GDM1 (cell line): ENCODE results near the gene PGAM5.
"Not testable (repeated sequence)": the region's sequence is repeated elsewhere in the genome, so short reads cannot be mapped to it uniquely, and the experiment has no call there.

Experiments
- DNase-seq: peaks from one replicate; lab custom pipeline; 2025; lab: John Stamatoyannopoulos, UW

Gene PGAM5

DNA sequence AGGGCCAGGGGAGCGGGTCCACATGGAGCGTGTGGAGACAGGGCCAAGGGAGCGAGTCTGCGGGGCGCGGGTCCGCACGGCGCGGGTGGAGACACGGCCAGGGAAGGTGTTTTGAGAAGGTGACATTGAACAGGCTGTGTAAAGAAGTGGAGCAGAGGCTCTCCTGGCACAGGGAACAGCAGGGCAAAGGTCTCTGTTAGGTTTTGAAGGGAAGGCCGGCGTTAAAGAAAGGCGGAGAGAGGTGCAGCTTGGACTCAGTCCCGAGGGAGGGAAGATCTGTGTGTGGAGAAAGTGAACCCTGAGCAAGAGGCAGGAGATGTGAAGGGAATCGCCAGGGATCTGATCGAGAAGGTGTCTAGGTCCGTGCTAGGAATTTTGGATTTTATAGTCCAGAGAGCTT lies 21.4 kb upstream of the PGAM5 start:
- no peak for DNase-seq

DNA sequence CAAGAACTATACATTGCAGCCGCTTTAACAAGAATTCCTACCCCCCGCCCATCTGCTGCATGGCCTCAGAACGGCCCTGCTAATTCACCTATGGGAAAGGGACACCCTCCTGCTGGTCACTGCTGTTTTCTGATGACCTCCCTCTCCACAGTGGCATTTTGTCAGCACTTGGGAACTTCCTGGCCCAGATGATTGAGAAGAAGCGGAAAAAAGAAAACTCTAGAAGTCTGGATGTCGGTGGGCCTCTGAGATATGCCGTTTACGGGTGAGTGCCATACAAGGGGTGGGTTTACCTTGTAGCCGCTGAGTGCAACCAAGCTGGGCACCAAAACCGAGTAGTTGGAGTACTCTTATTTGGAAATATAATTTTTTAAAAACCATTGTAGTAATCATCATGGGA lies 20.5 kb upstream of the PGAM5 start:
- DNase-seq = no peak

DNA sequence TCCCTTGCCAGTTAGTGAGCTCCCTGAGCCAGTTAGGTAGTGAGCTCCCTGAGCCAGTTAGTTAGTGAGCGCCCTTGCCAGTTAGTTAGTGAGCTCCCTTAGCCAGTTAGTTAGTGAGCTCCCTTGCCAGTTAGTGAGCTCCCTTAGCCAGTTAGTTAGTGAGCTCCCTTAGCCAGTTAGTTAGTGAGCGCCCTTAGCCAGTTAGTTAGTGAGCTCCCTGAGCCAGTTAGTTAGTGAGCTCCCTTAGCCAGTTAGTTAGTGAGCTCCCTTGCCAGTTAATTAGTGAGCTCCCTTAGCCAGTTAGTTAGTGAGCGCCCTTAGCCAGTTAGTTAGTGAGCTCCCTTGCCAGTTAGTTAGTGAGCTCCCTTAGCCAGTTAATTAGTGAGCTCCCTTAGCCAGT lies 18.6 kb upstream of the PGAM5 start:
- DNase-seq = not testable (repeated sequence)

DNA sequence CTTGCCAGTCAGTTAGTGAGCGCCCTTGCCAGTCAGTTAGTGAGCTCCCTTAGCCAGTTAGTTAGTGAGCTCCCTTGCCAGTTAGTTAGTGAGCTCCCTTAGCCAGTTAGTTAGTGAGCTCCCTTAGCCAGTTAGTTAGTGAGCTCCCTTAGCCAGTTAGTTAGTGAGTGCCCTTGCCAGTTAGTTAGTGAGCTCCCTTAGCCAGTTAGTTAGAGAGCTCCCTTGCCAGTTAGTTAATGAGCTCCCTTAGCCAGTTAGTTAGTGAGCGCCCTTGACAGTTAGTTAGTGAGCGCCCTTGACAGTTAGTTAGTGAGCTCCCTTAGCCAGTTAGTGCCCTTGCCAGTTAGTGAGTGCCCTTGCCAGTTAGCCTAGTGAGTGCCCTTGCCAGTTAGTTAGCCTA lies 15.8 kb upstream of the PGAM5 start:
- DNase-seq = not testable (repeated sequence)

DNA sequence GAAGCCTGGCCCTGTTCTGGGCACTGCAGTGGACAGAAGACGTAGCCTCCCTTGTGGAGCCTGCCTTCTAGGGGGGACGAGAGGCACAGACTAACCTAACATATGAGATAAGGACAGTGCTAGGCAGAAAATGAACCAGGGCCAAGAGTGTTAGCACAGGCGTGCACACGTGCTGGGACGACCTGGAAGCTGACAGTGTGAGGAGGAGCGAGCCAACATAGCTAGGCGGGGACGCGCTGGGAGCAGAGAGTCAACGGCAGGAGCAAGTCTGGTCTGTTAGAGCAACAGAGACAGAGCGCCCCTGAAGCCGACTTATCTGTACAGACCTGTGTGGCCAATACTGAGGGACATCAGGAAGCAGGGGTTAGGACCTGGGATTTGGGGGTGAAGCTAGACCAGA lies 15.2 kb upstream of the PGAM5 start:
- DNase-seq = no peak

DNA sequence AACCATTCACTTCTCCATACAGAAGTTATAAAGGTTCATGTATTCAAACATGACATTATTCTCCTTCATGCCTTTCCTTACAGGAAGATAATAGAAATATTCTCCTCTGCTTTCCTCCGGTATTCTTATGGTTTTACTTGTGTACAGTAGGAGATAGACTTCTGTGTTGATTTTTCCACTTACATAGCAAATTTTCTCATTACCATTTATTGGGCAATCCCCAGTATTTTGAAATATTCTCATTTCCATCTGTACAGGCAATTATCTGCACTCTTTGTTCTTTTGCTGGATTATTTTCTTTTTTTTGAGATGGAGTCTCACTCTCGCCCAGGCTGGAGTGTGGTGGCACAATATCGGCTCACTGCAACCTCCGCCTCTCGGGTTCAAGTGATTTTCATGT lies 12.3 kb upstream of the PGAM5 start:
- DNase-seq = no peak

DNA sequence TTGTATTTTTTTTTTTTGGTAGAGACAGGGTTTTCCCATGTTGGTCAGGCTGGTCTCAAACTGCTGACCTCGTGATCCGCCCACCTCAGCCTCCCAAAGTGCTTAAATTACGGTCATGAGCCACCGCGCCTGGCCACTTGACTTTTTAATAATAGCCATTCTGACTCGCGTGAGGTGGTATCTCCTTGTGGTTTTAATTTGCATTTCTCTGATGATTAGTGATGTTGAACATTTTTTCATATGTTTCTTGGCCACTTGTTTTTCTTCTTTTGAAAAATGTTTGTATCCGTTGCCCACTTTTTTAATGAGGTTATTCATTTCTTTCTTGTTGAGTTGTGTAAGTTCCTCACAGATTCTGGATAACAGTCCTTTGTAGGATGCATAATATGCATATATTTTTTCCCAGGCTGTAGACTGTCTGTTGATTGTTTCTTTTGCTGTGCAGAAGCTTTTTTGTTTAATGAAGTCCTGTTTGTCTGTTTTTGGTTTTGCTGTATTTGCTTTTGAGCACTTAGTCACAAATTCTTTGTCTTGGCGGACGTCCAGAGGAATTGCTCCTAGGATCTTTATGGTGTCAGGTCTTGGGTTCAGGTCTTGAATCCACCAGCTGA lies 10.3 kb upstream of the PGAM5 start:
- no peak for DNase-seq

DNA sequence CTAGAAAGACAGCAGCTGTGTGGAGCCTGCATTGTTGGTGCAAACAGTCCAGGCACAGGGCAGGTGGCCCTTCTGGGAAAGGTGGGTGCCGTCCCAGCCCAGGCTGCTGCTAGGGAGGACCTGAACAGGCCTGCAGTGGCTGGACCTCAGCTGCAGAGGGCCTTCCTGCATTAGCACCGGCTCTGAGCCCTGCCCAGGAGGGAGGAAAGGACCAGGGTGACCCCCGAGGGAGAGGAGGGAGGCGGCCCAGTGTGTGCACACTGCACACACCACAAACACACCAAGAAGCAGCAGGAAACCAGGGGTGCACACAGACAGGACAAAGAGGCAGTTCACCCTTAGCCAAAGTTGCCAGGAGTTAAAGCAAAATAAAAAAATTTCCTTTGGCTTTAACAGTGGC lies 8.0 kb upstream of the PGAM5 start:
- DNase-seq = no peak

DNA sequence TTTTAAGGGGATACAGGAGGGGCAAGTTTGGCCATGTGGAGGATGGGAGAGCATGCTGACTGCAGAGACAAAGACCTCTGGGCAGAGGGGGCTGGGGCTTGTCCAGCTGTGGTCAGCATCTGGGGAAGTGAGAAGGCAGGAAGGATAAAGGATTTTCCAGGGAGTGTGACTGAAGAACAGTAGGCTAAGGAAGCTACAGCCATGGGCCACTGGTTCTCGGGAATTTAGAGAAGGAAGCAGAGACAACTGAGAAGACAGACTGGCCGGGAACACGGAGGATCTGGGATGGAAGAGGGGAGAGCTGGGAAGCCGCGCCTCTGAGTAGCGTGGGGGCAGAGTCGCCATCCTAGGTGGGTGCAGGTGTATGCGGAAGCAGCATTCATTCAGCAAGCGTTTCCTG lies 7.0 kb upstream of the PGAM5 start:
- no peak for DNase-seq

DNA sequence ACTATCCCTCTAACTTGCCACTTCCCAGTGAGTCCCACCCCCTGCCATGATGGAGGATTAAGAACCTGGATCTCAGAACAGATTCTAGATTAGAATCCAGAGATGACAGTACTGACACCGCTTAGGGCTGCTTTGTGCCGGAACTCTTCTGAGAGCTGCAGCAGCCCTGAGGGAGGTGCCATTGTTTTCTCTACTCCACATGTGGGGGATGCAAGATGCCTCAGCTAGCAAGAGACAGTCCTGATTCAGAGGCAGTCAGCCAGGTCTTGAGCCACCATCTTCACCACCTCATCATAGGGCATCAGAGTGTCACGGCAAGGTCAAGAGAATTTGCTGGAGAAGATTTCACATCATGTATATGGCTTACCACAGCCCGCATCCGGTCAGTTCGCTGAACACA lies 3.4 kb upstream of the PGAM5 start:
- DNase-seq = no peak

DNA sequence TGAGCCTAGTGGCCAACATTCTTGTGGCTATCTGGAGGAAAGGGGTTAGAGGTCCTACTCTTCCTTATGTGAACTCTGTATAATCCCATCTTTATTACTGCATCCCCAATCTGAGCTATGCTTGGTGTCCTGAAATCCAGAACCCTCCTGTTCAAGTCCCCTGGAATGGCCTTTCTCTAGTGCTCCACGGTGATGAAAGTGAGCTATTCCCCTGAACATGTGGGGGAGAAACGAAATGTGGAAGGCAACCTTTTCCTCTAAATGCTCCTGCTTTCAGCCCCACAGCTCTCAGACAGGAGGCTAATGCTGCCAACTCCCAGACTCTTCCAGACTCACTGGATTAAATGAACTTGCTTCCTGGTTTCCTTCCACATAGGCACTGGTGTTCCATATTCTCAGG lies 2.5 kb upstream of the PGAM5 start:
- DNase-seq = no peak

DNA sequence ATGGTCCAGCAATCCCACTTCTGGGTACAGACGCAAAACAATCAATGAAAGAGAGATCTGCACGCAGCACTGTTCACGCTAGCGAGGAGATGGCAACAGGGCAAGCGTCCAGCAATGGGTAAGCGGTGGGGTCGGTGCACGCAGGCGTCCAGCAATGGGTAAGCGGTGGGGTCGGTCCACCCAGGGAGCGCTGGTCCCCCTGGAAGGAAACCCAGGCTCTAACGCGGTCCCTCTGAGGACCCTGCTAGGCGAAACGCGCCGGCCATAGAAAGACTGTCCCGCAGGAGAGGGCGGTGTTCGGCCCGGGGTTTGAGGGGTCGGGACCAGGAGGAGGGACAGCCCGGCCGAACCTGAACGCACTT lies 618 bp upstream of the PGAM5 start:
- no peak for DNase-seq

DNA sequence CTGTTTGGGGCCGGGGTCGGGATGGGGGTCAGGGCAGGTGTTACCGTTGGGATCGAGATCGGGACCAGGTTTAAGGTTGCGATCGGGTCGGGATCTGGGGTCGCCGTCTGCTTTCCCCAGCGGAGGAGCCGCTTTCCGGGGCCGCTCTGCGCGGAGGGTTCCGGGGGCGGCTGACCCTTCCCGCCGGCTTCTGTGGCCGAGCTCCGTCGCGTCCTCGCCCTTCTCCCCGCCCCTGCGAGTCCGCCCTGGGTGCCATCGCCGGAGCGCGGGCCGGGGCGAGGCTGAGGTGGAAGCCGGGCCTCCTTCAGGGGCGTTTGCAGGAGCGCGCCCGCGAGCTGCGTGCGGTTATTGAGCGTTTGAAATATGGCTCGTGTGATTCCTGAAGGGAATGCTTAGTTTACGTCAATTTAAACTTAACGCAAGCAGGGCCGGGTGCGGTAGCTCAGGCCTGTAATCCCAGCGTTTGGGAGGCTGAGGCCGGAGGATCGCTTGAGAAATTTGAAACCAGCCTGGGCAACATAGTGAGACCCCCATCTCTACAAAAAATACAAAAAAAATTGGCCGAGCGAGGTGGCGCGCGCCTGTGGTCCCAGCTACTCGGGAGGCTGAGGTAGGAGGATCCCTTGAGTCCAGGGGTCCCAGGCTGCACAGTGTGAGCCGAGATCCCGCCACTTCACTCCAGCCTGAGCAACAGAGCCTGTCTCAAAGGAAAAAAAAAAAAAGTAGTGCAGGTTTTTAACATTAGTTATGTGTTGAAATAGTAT lies 620 bp downstream of the PGAM5 start:
- DNase-seq = no peak

DNA sequence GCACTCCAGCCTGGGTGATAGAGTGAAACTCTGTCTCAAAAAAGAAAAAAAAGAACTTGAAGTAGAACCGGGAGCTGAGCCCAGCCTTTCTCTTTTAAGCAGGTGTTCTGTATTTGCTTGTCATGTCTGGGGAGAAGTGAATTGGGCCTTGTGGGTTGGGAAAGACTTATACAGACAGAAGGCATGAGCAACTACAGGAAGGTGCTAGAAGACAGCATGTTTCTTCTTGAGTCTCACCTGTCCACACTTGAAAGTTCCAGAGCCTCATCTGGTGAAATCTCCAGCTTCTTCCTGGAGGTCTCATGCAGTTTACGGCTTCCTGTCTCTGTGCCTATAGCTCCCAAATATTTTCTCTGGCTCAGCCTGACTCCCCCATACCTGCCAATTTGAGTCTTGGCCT lies 2.5 kb downstream of the PGAM5 start:
- no peak for DNase-seq

DNA sequence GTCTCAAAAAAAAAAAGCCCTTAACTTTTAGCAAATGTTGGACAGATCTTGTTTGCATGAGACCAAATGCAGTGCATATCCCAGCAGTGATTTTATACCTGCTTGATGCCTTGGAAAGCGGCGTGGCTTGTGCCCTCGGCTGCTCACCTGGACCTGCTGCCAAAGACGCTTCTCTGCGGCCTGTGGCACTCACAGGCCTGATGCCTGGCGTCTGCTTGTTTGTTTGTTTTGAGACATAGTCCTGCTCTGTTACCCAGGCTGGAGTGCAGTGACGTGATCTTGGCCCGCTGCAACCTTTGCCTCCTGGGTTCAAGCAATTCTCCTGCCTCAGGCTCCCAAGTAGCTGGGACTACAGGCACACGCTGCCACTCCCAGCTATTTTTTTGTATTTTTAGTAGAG lies 5.2 kb downstream of the PGAM5 start:
- DNase-seq = no peak

DNA sequence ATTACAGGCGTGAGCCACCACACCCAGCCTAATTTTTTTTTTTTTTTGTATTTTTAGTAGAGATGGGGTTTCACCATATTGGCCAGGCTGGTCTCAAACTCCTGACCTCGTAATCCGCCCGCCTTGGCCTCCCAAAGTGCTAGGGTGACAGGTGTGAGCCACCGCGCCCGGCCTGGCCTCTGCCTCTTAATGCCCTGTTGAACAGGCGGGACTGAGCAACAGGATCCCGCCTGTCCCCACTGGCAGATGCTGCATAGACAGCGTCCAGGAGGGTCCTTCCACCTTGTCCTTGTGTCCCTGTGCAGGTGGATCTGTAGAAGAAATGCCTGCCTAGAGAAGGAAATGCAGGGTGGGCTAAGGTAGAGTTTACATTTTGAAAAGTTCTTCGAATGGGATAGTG lies 5.7 kb downstream of the PGAM5 start:
- no peak for DNase-seq

DNA sequence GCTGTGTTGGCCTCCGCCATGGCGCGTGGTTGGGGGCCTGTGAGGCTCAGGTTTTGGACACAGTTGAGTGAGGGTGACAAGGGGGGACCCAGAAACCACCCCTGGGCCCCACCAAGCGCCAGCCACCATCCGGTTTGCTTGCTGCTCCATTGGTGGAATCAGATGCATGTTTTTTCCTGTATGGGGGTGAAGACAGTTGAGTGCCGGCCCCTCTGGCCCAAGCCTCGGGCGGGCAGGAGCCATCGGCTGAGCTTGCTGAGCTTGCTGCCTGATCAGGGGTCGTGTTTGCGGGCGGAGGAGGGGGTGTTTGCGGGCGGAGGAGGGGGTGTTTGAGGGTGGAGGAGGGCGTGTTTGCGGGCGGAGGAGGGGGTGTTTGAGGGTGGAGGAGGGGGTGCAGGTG lies 6.4 kb downstream of the PGAM5 start:
- no peak for DNase-seq

DNA sequence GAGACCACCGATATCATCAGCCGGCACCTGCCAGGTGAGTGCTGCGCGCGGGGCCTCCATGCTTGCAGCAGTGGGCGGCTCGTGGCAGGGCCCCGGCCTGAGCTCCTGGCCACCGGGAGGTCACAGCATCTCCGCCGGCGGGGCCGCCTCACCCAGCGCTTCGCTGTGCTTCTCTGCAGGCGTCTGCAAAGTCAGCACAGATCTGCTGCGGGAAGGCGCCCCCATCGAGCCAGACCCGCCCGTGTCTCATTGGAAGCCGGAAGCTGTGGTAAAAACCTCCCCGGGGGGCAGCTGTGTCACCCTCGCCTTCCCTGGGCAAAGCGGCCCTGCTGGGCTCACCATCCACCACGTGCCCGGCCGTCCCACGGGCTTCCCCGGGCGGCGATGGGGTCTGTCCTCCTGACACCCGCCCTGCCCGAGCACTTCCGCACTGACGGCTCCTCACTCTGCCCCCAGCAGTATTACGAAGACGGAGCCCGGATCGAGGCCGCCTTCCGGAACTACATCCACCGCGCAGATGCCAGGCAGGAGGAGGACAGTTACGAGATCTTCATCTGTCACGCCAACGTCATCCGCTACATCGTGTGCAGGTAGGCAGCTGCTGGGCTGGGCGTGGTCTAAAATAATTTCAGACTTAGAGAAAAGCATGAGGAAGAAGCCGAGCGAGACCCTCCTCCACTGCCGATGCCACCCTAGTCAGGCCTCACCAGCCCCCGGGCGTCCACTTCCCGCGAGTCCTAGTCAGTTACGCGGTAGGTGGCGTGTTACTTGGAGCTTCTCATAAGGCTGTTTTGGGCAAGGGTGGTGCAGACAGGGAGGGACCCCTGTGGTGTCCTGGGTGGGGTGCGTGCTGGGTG lies 7.1 kb downstream of the PGAM5 start:
- no peak for DNase-seq

DNA sequence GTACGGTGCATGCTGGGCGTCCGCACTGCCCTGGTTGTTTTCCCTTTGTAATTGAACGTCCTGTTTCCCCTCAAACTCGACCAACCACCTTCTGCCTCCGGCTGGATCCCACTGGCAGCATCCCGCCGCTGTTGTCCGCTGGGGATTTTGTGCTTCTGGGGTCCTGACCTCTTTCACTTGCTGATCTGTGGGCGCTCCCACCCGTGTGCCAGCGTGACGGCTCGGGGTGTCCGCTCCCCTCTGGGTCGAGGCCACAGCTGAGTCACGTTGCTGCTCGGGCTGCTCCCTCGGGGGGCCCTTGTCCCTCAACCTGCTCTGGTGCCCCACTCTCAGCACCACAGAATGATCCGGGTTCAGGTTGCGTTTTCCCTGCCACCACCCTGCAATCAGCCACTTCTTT lies 8.0 kb downstream of the PGAM5 start:
- DNase-seq = no peak

DNA sequence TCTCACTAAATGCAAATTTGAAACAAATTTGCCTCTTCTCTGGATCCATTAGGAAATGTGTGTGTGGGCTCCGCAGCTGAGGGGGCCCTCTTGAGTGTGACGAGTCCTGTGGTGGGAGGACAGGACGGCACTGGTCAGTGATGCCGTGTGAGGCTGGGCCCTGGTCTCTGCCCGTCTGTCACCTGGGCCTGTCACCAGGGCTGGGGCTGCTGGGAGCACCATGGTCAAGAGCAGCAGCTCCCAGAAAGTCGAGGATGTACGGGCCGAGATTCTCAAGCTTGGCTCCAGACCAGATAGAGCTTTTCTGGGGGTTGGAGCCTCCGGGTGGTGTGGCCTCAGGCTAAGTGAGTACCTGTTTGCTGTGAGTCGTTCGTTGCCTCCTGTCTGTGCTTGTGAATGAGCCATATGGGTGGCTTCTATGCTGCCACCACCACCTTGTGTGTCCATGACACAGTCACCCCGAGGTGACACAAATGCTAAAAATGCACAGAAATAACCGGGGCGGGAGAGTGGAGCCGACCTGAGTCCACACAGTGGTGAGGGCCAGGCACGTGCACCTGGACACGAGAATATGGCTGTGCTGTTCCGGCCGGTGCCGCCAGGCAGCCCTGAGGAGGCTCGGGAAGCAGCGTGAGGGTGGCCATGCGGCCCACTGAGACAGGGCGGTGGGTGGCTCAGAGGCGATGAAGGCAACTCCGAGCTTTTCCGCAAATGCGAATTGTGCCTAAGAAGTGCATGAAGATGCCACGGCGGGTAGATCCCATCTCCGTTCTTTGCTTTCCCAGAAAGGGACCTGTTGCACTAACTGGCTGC lies 8.7 kb downstream of the PGAM5 start:
- no peak for DNase-seq

DNA sequence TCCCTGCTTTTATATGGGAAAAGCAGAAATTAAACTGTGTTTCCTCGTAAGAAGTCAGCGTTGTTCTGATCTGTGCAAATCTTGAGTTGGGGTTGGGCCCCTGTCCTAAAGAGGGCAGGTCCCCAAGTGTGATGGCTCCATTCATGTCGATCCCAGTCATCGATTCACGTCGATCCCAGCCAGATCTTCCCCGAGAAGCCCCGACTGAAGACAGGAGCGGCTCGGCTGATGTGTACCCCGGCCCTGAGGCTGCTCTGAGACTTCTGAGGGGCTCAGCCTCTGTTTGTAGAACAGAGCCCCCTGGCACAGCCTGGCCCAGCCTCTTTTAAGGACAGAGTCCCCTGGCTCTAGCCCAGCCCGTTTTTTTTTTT lies 9.3 kb downstream of the PGAM5 start:
- no peak for DNase-seq

DNA sequence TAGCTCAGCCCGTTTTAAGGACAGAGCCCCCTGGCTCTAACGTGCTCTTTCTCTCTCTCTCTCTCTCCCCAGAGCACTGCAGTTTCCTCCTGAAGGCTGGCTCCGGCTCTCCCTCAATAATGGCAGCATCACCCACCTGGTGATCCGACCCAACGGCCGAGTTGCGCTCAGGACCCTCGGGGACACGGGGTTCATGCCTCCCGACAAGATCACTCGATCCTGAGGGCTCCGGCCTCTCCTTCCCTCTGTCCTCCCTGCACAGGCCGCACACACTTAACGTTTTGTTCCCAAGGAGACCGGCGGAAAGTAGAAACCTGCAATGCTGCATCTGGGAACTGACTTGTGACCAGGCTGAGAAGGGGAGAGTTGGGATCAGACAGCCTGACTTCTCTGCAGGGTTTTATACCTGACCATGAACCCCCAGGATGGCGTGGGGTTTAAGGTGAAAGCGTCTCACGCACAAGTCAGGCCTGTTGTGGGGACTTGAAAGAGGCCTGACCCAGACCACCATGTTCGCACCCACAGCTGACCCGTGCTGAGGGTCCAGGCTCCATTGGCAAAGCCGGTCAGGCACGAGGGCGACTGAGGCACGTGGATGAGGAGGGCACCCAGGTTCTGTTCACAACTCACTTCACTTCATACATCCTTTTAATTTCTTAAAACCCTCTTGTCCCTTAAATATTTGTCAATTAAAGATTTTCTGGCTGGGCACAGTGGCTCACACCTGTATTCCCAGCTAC lies 10.1 kb downstream of the PGAM5 start:
- DNase-seq = no peak
